T-helper 1 cell treated with Interleukin-12 subunit alpha and Interleukin-12 subunit beta and Interleukin-4 antibody, amounts not matched to agents 30 μg/mL and 1 μg/mL, for 36 hours (primary cell): ENCODE data around the gene STK35.
A peak's percentile ranks its signal among the peaks of the same experiment; 100 is the strongest.

Experiments used
- H3K27ac Mint-ChIP-seq: one replicate; pipeline ENCODE4 v1.8.0; 2021; ENCODE audit warnings: mild to moderate bottlenecking, mixed read lengths
- H3K27me3 Mint-ChIP-seq: one replicate; pipeline ENCODE4 v1.8.0; 2021; ENCODE audit warnings: low read depth, mixed read lengths
- H3K36me3 Mint-ChIP-seq: one replicate; pipeline ENCODE4 v1.8.0; 2021; ENCODE audit warnings: low read depth, mixed read lengths
- H3K4me1 Mint-ChIP-seq: one replicate; pipeline ENCODE4 v1.8.0; 2021; ENCODE audit warnings: low read depth, mixed read lengths
- H3K4me3 Mint-ChIP-seq: one replicate; pipeline ENCODE4 v1.8.0; 2021; ENCODE audit warnings: mild to moderate bottlenecking, moderate library complexity, mixed read lengths
- H3K9me3 Mint-ChIP-seq: one replicate; pipeline ENCODE4 v1.8.0; 2021; ENCODE audit warnings: mixed read lengths

The STK35 gene

DNA sequence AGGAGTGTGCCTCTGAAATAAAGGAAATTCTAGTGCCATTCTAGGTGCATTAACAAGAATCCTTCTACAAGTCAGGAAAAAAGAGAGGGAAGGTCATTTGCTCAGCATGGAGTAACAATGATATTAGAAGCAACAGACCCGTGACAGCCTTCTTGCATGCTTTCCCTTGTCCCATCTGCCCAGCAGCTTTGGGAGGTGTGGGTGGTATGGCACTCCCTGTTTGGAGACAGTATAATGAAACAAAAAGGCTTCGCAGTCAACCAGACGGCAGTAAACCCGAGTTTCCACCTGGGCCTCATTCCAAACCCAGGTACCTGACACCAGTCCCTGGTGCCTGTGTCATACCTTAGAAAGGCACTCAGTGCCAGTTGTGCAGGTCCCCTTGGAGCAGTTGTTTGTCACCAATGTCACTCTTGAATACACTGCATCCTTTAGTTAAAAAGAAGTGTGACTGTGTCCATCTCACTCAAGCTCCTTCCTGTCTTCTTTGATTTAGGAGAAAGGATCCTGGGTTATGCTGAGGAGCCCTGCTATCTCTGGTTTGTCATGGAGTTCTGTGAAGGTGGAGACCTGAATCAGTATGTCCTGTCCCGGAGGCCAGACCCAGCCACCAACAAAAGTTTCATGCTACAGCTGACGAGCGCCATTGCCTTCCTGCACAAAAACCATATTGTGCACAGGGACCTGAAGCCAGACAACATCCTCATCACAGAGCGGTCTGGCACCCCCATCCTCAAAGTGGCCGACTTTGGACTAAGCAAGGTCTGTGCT, 14.7 kb downstream of the STK35 start:
- H3K4me3 Mint-ChIP-seq: no peak overlapping the region
- H3K9me3 Mint-ChIP-seq: no peaks in the 10 kb centered on the region
- no peaks in the 10 kb centered on the region for H3K27me3 Mint-ChIP-seq
- H3K36me3 Mint-ChIP-seq: peaks cover 38% of the 10 kb centered on the region
- peaks cover 31% of the 10 kb centered on the region for H3K4me1 Mint-ChIP-seq
- H3K27ac Mint-ChIP-seq: no peak overlapping the region

DNA sequence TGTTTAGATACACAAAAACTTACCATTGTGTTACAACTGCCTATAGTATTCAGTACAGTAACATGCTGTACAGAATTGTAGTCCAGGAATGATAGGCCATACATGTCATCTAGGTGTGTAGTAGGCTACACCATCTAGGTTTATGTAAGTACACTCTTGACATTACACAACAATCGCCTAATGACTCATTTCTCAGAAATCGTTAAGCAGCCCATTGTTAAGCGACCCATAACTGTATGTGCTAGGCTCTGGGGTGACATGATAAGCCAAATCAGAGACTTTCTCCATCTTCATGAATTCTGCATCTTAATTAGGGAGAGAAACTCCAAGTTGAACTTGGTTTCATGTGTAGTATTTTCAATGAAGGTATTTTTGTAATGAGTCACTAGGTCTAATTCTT, 17.2 kb downstream of the STK35 start:
- H3K9me3 Mint-ChIP-seq: no peaks in the 10 kb centered on the region
- peak overlapping the region; percentile 18 for H3K27ac Mint-ChIP-seq
- H3K27me3 Mint-ChIP-seq: no peaks in the 10 kb centered on the region
- peaks cover 40% of the 10 kb centered on the region for H3K36me3 Mint-ChIP-seq
- no peak overlapping the region for H3K4me3 Mint-ChIP-seq
- H3K4me1 Mint-ChIP-seq: peaks cover 25% of the 10 kb centered on the region

DNA sequence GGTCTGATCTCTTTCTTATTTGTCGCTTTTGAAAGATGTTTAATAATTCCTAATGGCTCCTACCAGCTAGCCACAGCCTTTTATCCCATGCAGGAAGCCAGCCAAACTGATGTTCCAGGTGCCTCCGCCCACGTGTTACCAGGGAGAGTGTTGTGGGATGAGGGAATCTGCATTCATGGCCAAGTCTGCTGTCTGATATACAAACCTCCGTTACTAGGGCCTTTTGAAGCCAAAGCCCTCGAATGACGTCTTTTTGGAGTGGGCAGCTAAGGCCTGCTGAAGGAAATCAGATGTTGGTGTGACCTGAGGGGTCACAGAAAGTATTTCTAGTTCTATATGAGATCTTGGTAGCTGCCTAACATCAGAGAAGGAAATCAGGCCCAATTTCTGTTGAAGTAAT, 21.3 kb downstream of the STK35 start:
- no peak overlapping the region for H3K27ac Mint-ChIP-seq
- peaks cover 17% of the 10 kb centered on the region for H3K36me3 Mint-ChIP-seq
- H3K9me3 Mint-ChIP-seq: no peaks in the 10 kb centered on the region
- no peaks in the 10 kb centered on the region for H3K27me3 Mint-ChIP-seq
- no peak overlapping the region for H3K4me3 Mint-ChIP-seq
- H3K4me1 Mint-ChIP-seq: peaks cover 28% of the 10 kb centered on the region

GRCh38 chr20:2123720-2124119, 22.1 kb downstream of the STK35 start:
- Mint-ChIP-seq H3K4me1 (peaks cover 29% of the 10 kb centered on the region), H3K4me3 (no peak overlapping the region), H3K9me3 (no peaks in the 10 kb centered on the region), H3K27ac (no peak overlapping the region), H3K27me3 (no peaks in the 10 kb centered on the region), H3K36me3 (peaks cover 16% of the 10 kb centered on the region)

- Mint-ChIP-seq H3K9me3 (no peaks in the 10 kb centered on the region), H3K4me3 (no peak overlapping the region), H3K27me3 (no peaks in the 10 kb centered on the region), H3K36me3 (peaks cover 11% of the 10 kb centered on the region), H3K4me1 (peaks cover 24% of the 10 kb centered on the region), H3K27ac (no peak overlapping the region)
Measured at GRCh38 chr20:2124564-2125213, 23.1 kb downstream of the STK35 start.

DNA sequence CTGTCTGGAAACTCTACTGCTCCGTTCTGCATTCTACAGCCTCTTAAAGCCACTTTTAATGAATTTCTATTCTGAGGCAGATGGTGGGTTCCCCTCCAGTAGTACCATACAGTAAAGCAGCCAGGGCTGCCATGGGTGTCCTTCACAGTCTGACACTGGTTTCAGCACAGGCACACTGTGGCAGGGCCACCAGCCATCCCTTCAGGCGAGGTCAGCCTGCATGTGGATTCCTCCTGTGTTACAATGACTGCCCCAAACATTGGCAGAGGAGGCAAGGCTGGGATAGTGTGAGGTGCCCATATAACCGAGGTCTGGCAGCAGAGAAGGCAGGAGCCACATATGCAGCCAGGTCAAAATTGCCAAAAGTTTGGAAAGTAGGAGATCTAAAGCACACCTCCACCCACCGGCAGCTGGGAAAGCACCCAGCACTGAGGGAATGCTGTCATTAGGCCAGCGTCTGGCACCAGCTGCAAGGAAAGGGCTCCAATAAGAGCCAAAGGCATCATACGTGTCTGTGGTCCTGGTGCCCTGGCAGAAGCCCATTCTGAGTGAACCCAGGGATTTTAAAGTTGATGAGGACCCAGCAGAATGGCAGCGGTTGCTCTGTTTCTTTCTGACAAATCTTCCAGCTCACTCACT, 24.0 kb downstream of the STK35 start:
- Mint-ChIP-seq H3K36me3 (peaks cover 8% of the 10 kb centered on the region), H3K4me3 (no peak overlapping the region), H3K27ac (no peak overlapping the region), H3K27me3 (no peaks in the 10 kb centered on the region), H3K4me1 (peaks cover 24% of the 10 kb centered on the region), H3K9me3 (no peaks in the 10 kb centered on the region)

GRCh38 chr20:2127238-2127637, 25.6 kb downstream of the STK35 start:
- Mint-ChIP-seq H3K27me3 (no peaks in the 10 kb centered on the region), H3K27ac (no peak overlapping the region), H3K4me3 (no peak overlapping the region), H3K36me3 (no peaks in the 10 kb centered on the region), H3K9me3 (no peaks in the 10 kb centered on the region), H3K4me1 (peaks cover 20% of the 10 kb centered on the region)

DNA sequence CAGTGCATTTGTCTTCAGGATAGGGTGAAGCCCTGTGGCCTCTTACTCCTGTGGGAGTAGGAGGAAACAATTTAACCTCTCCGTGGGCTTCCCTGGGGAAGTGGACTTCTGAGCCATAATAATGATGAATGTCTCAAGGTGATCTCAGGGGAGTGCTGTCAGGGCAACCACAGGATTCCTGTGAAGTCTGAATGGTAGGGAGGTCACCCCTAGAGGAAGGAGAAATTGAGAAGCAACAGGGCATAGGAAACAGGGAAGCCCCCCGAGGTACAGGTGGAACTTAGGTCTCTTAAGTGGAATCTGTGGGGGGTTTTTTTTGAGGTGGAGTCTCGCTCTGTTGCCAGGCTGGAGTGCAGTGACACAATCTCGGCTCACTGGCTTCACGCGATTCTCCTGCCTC, 26.9 kb downstream of the STK35 start:
- no peaks in the 10 kb centered on the region for H3K36me3 Mint-ChIP-seq
- H3K4me3 Mint-ChIP-seq: no peak overlapping the region
- peaks cover 19% of the 10 kb centered on the region for H3K4me1 Mint-ChIP-seq
- peak overlapping the region; percentile 45 for H3K27ac Mint-ChIP-seq
- H3K27me3 Mint-ChIP-seq: no peaks in the 10 kb centered on the region
- H3K9me3 Mint-ChIP-seq: no peaks in the 10 kb centered on the region

DNA sequence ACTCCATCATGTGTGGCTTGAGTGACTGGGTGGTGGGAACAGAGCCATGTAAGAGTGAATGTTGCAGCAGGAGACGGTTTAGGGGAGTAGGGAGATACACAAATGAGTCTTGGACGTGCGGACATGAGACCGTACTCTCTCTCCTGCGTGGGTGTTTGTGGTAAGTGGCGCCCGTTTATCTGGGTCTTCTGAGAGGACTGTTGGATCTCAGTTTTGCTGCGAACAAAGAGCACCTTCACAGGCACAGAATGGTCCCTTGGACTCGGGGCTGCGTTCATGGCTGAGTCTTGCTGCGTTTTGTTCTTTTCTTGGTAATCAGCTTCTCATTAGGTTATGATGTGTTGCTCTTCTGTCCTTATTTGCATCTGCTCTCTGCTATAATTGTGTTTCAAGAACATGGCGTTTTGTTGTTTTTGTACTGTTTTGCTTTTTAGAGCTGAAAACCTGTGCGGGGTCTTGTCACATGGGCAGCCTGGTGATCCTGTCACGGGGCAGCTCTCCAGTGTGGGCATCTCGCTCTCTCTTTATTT, 28.5 kb downstream of the STK35 start:
- Mint-ChIP-seq H3K4me3 (no peak overlapping the region), H3K4me1 (peaks cover 17% of the 10 kb centered on the region), H3K27me3 (no peaks in the 10 kb centered on the region), H3K27ac (no peak overlapping the region), H3K9me3 (no peaks in the 10 kb centered on the region), H3K36me3 (no peaks in the 10 kb centered on the region)

GRCh38 chr20:2130683-2131082, 29.1 kb downstream of the STK35 start:
- Mint-ChIP-seq H3K4me3 (no peak overlapping the region), H3K27ac (no peak overlapping the region), H3K9me3 (no peaks in the 10 kb centered on the region), H3K36me3 (no peaks in the 10 kb centered on the region), H3K27me3 (no peaks in the 10 kb centered on the region), H3K4me1 (peaks cover 17% of the 10 kb centered on the region)

- H3K27me3 Mint-ChIP-seq: no peaks in the 10 kb centered on the region
- H3K36me3 Mint-ChIP-seq: no peaks in the 10 kb centered on the region
- peaks cover 17% of the 10 kb centered on the region for H3K4me1 Mint-ChIP-seq
- no peak overlapping the region for H3K4me3 Mint-ChIP-seq
- no peak overlapping the region for H3K27ac Mint-ChIP-seq
- no peaks in the 10 kb centered on the region for H3K9me3 Mint-ChIP-seq
Measured at GRCh38 chr20:2131366-2131765, 29.7 kb downstream of the STK35 start.

GRCh38 chr20:2132461-2132901, 30.9 kb downstream of the STK35 start:
- Mint-ChIP-seq H3K27ac (no peak overlapping the region), H3K9me3 (no peaks in the 10 kb centered on the region), H3K4me3 (no peak overlapping the region), H3K36me3 (no peaks in the 10 kb centered on the region), H3K27me3 (no peaks in the 10 kb centered on the region), H3K4me1 (peaks cover 7% of the 10 kb centered on the region)

DNA sequence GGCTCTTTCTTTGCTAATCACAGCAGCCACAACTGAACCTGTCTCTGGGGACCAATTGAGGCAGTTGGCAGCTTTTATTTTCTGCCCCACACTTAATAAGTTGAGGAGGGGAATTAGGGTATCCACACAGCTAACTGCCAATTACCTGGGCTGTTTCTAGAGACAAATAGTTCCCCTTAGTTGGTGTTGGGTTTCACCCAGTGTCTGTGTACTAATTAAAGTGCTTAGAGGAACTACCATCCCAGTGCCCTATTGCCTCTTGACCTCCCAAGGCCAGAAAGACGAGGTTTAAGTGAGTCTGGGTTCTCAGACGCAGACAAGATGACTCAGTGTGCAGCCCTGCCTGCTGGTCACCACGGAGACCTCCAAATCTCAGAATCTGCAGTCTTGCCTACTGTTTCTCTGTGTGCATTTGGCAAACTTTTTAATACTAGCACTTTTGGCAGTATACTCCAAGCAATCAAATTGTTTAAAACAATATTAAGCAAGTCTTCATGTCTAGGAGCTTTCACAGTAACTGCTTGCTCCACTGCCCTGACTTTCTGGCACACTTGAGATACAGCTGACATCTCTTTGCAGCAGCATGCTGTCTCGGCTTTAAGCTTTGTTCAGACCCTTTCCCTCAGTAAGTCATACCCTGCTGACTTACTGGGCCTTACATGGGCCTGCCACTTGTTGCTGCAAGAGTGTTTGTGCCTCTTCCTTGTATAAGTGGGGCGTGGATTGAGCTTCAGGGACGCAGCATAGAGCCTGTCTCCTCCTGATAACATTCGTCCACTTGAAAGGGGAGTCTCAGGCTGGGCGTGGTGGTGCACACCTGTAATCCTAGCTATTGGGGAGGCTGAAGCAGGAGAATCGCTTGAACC, 31.9 kb downstream of the STK35 start:
- Mint-ChIP-seq H3K27me3 (no peaks in the 10 kb centered on the region), H3K9me3 (no peaks in the 10 kb centered on the region), H3K36me3 (no peaks in the 10 kb centered on the region), H3K27ac (no peak overlapping the region), H3K4me3 (no peak overlapping the region), H3K4me1 (peaks cover 3% of the 10 kb centered on the region)

DNA sequence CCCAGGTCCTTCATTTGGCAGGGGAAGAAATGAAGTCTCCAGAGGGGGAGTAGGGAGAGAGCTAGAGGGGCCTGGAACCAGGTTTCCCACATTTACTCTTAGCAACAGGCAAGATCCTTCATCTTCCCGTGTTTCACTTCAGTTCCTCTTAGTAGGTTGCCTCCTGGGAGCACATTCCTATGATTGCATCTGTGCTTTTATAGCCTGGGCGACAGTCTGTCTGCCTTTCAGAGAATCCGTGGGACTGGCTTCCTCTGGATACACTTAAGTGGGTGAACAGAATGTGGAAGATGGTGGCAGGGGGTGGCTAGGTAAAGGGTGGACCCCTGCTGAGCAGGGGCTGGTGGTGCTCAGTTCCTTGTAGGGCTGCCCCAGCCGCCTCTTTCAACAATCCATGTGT, 33.4 kb downstream of the STK35 start:
- peaks cover 3% of the 10 kb centered on the region for H3K4me1 Mint-ChIP-seq

More for the DNA sequence above, 33.4 kb downstream of the STK35 start:
- Mint-ChIP-seq H3K9me3 (no peaks in the 10 kb centered on the region), H3K27me3 (no peaks in the 10 kb centered on the region), H3K4me3 (no peak overlapping the region), H3K36me3 (no peaks in the 10 kb centered on the region), H3K27ac (no peak overlapping the region)
